SK-N-SH (cell line): Measurements from ENCODE around the gene TMEM109. TPM values are rescaled to one million over a fixed set of nuclear protein-coding genes. Genes with fewer than 3 reads are reported as not detected.

ENCODE experiments used
- CTCF ChIA-PET: fragments of 300-600, 350-600 bp; formaldehyde crosslinking; extraction: SDS; loops from one replicate; lab custom pipeline; 2021; lab: Yijun Ruan, JAX
- POLR2A ChIA-PET: fragments of 350-600 bp; sonication (Branson Sonifier 250); formaldehyde crosslinking; extraction: SDS; loops from one replicate; lab custom pipeline; 2020; ENCODE audit warnings: antibody characterized with exemption, inconsistent platforms; lab: Yijun Ruan, JAX
- DNase-seq: peaks from one replicate; pipeline ENCODE4 v3.0.0; 2012
- H2AFZ ChIP-seq: fragments of 200-600 bp; sonication (generic); 2 replicates; pipeline ENCODE4 v1.8.1; 2016; ENCODE audit warnings: antibody characterized with exemption, mild to moderate bottlenecking, low read depth
- H3F3A ChIP-seq: fragments of 200-600 bp; sonication (generic); replicated peaks from 2 replicates; pipeline ENCODE3; 2016; ENCODE audit warnings: antibody characterized with exemption, mild to moderate bottlenecking; ENCODE audit not compliant: insufficient read depth
- H3K27ac ChIP-seq, 2 experiments: fragments of 200-500 bp in 1 of 2; fragments of 200-600 bp in 1 of 2; sonication (Bioruptor generic) in 1 of 2; sonication (generic), shearing (Covaris generic) in 1 of 2; 2 replicates each; pipeline versions ENCODE4 v1.5.1 to v1.6.1; 2014 to 2016; ENCODE audit warnings: low read depth in 2 of 2, inconsistent platforms in 1 of 2, low read length in 1 of 2, mild to moderate bottlenecking in 1 of 2, mixed read lengths in 1 of 2
- H3K27me3 ChIP-seq: fragments of 200-600 bp; sonication (generic), shearing (Covaris generic); 2 replicates; pipeline ENCODE4 v1.6.1; 2016; ENCODE audit warnings: mixed run types; ENCODE audit not compliant: insufficient read depth
- H3K36me3 ChIP-seq, 2 experiments: fragments of 200-500 bp in 1 of 2; fragments of 200-600 bp in 1 of 2; sonication (Bioruptor generic) in 1 of 2; sonication (generic) in 1 of 2; replicated peaks in 1 of 2; 2 replicates each; pipeline versions ENCODE3 to v1.5.1; 2014 to 2016; ENCODE audit warnings: low read length in 1 of 2, mild to moderate bottlenecking in 1 of 2; ENCODE audit not compliant: insufficient read depth in 2 of 2, control insufficient read depth in 1 of 2
- H3K4me1 ChIP-seq, 2 experiments: fragments of 200-500 bp in 1 of 2; fragments of 200-600 bp in 1 of 2; sonication (Bioruptor generic) in 1 of 2; sonication (generic), shearing (Covaris generic) in 1 of 2; 2 replicates each; pipeline versions ENCODE4 v1.5.1 to v1.6.1; 2014 to 2016; ENCODE audit warnings: low read depth in 1 of 2, low read length in 1 of 2, mixed run types in 1 of 2; ENCODE audit not compliant: insufficient read depth in 2 of 2, control insufficient read depth in 1 of 2
- H3K4me2 ChIP-seq: fragments of 200-600 bp; sonication (generic), shearing (Covaris generic); 2 replicates; pipeline ENCODE4 v1.6.1; 2017; ENCODE audit warnings: mixed run types
- H3K4me3 ChIP-seq, 2 experiments: fragments of 200-500 bp in 1 of 2; fragments of 200-600 bp in 1 of 2; sonication (Bioruptor generic) in 1 of 2; sonication (generic), shearing (Covaris generic) in 1 of 2; 2 replicates each; pipeline versions ENCODE4 v1.5.1 to v1.8.1; 2014 to 2016; ENCODE audit warnings: low read depth in 2 of 2, inconsistent platforms in 1 of 2, low read length in 1 of 2, mild to moderate bottlenecking in 1 of 2, mixed read lengths in 1 of 2, moderate library complexity in 1 of 2
- H3K79me2 ChIP-seq: fragments of 200-600 bp; sonication (generic); 2 replicates; pipeline ENCODE4 v1.8.1; 2017; ENCODE audit warnings: mild to moderate bottlenecking; ENCODE audit not compliant: insufficient read depth
- H3K9ac ChIP-seq: fragments of 200-600 bp; sonication (generic); 2 replicates; pipeline ENCODE4 v1.6.1; 2017; ENCODE audit warnings: mixed run types
- H3K9me2 ChIP-seq: fragments of 200-600 bp; sonication (generic); 2 replicates; pipeline ENCODE4 v1.6.1; 2017; ENCODE audit warnings: mixed run types
- H3K9me3 ChIP-seq: fragments of 200-600 bp; sonication (generic); 2 replicates; pipeline ENCODE4 v1.6.1; 2017; ENCODE audit warnings: mixed run types, mild to moderate bottlenecking, moderate library complexity
- H4K20me1 ChIP-seq: fragments of 200-600 bp; sonication (generic); 2 replicates; pipeline ENCODE4 v1.6.1; 2017; ENCODE audit warnings: mild to moderate bottlenecking, mixed run types; ENCODE audit not compliant: insufficient read depth
- ELF1 ChIP-seq: IDR thresholded peaks from 2 replicates; pipeline ENCODE4 v1.4.0; 2012
- EP300 ChIP-seq, 2 experiments: IDR thresholded peaks; 2 replicates each; pipeline versions ENCODE4 v1.4.0 to v1.6.1; 2012; ENCODE audit warnings: borderline replicate concordance in 1 of 2, low read depth in 1 of 2, low read length in 1 of 2
- EZH2phosphoT487 ChIP-seq: fragments of 200-600 bp; sonication (generic); IDR thresholded peaks from 2 replicates; pipeline ENCODE4 v1.6.1; 2017; ENCODE audit warnings: low read depth, mixed run types, mild to moderate bottlenecking, antibody characterized with exemption, moderate library complexity, borderline replicate concordance
- FOXJ3 ChIP-seq: sonication (generic); formaldehyde crosslinking; IDR thresholded peaks from 2 replicates; pipeline ENCODE4 v1.5.1; 2020; ENCODE audit warnings: mild to moderate bottlenecking, missing genetic modification reagents
- FOXM1 ChIP-seq: IDR thresholded peaks from 2 replicates; pipeline ENCODE4 v1.4.0; 2012; ENCODE audit warnings: low read depth, mild to moderate bottlenecking
- GABPA ChIP-seq: IDR thresholded peaks from 2 replicates; pipeline ENCODE4 v1.4.0; 2012; ENCODE audit warnings: low read depth, mild to moderate bottlenecking
- MEF2A ChIP-seq: IDR thresholded peaks from 2 replicates; pipeline ENCODE4 v1.4.0; 2012; ENCODE audit warnings: low read depth, borderline replicate concordance
- NRF1 ChIP-seq: IDR thresholded peaks from 2 replicates; pipeline ENCODE4 v1.6.1; 2012; ENCODE audit warnings: low read depth, mild to moderate bottlenecking, low read length
- RAD21 ChIP-seq: IDR thresholded peaks from 2 replicates; pipeline ENCODE4 v1.6.1; 2012; ENCODE audit warnings: mild to moderate bottlenecking, low read length
- RCOR1 ChIP-seq: fragments of 150-350 bp; IDR thresholded peaks from 2 replicates; pipeline ENCODE4 v1.6.1; 2017; ENCODE audit warnings: antibody characterized with exemption, low read length
- RFX5 ChIP-seq: IDR thresholded peaks from 2 replicates; pipeline ENCODE4 v1.6.1; 2012; ENCODE audit warnings: mild to moderate bottlenecking, improper control_type of control experiment, low read length
- RXRA ChIP-seq: IDR thresholded peaks from 2 replicates; pipeline ENCODE4 v1.4.0; 2012; ENCODE audit warnings: low read depth, mild to moderate bottlenecking, borderline replicate concordance
- SMC3 ChIP-seq: IDR thresholded peaks from 2 replicates; pipeline ENCODE4 v1.6.1; 2012; ENCODE audit warnings: low read depth, low read length, improper control_type of control experiment
- TAF1 ChIP-seq: IDR thresholded peaks from 2 replicates; pipeline ENCODE4 v1.6.1; 2012; ENCODE audit warnings: low read depth, mild to moderate bottlenecking, low read length, moderate library complexity, borderline replicate concordance
- TEAD4 ChIP-seq: IDR thresholded peaks from 2 replicates; pipeline ENCODE4 v1.4.0; 2012; ENCODE audit warnings: mild to moderate bottlenecking, borderline replicate concordance; ENCODE audit not compliant: insufficient read depth
- WGBS: methylation state at CpG from one replicate; pipeline ENCODE4 v1.1.6; 2017; ENCODE audit warnings: low lambda C conversion rate; 5-methylcytosine and 5-hydroxymethylcytosine counted together
- polyA plus RNA-seq, 3 experiments: library from polyadenylated mRNA; depleted of rRNA; stranded (reverse); fragments of >200 nt; gene quantifications; 2 replicates each; pipeline ENCODE4 v1.2.3, GENCODE V29; 2012
- TF ChIP-seq, protein P1 (sequence below): IDR thresholded peaks from 2 replicates; pipeline ENCODE4 v1.6.1; 2012; ENCODE audit warnings: mild to moderate bottlenecking, low read depth, low read length, moderate library complexity
- TF ChIP-seq, protein P2 (sequence below): fragments of 150-350 bp; IDR thresholded peaks from 2 replicates; pipeline ENCODE4 v1.6.1; 2017; ENCODE audit warnings: antibody characterized with exemption, low read length, low read depth, borderline replicate concordance
- TF ChIP-seq, protein P3 (sequence below): fragments of 150-350 bp; IDR thresholded peaks from 2 replicates; pipeline ENCODE4 v1.6.1; 2016; ENCODE audit warnings: mild to moderate bottlenecking, low read depth, low read length
- TF ChIP-seq, protein P4 (sequence below): IDR thresholded peaks from 2 replicates; pipeline ENCODE4 v1.4.0; 2012; ENCODE audit warnings: low read depth
- TF ChIP-seq, protein P5 (sequence below): IDR thresholded peaks from 2 replicates; pipeline ENCODE4 v1.4.0; 2012; ENCODE audit warnings: low read depth, borderline replicate concordance

The TMEM109 gene
- polyA plus RNA-seq, 1 of the 3 experiments (the other 2 are of a cell fraction): 52.7 TPM

DNA sequence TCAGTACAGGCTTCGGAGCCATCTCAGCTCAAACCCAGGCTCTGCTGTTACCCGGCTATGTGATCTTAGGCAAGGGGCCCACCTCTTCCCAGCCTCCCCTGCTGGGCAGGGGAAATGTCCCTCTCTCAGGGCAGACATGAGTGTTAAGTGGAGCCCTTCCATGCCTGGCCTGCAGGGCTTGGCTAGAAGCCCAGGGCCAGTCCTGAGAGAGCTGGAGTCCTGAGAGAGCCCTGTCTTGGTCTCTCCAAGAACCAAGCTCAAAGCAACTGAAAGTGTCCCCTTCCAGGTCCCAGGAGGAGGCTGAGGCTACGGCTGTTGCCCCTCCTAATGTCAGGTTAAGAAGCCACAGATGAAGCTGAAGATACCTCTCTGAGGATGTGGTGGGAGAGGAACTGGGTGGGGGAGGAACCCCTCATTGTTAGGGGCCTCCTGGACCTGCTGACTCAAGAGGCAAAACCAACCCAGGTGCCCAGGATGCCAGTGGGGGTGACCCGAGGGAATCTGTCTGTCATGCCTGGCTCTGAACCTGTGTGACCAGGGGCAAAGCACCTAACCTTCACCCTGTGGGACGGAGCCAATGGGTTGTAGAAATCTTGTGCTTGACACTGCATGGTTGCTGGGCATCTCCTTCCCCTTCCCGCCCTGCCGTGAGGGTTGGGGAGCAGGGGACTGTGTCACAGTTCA lies 42.4 kb upstream of the TMEM109 start:
- H3K36me3 ChIP-seq: no peaks in the 10 kb centered on the region
- peak; percentile 29 for DNase-seq
- no peaks in the 10 kb centered on the region for H3F3A ChIP-seq
- POLR2A ChIA-PET: no interaction called here
- peaks cover 0 to 8% of the 10 kb centered on the region in 2 experiments; a peak in 1 of 4 replicates for H3K4me1 ChIP-seq
- TF ChIP-seq, protein P1, sequence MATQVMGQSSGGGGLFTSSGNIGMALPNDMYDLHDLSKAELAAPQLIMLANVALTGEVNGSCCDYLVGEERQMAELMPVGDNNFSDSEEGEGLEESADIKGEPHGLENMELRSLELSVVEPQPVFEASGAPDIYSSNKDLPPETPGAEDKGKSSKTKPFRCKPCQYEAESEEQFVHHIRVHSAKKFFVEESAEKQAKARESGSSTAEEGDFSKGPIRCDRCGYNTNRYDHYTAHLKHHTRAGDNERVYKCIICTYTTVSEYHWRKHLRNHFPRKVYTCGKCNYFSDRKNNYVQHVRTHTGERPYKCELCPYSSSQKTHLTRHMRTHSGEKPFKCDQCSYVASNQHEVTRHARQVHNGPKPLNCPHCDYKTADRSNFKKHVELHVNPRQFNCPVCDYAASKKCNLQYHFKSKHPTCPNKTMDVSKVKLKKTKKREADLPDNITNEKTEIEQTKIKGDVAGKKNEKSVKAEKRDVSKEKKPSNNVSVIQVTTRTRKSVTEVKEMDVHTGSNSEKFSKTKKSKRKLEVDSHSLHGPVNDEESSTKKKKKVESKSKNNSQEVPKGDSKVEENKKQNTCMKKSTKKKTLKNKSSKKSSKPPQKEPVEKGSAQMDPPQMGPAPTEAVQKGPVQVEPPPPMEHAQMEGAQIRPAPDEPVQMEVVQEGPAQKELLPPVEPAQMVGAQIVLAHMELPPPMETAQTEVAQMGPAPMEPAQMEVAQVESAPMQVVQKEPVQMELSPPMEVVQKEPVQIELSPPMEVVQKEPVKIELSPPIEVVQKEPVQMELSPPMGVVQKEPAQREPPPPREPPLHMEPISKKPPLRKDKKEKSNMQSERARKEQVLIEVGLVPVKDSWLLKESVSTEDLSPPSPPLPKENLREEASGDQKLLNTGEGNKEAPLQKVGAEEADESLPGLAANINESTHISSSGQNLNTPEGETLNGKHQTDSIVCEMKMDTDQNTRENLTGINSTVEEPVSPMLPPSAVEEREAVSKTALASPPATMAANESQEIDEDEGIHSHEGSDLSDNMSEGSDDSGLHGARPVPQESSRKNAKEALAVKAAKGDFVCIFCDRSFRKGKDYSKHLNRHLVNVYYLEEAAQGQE: no peak
- TF ChIP-seq, protein P2, sequence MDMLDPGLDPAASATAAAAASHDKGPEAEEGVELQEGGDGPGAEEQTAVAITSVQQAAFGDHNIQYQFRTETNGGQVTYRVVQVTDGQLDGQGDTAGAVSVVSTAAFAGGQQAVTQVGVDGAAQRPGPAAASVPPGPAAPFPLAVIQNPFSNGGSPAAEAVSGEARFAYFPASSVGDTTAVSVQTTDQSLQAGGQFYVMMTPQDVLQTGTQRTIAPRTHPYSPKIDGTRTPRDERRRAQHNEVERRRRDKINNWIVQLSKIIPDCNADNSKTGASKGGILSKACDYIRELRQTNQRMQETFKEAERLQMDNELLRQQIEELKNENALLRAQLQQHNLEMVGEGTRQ: no peak
- TF ChIP-seq, protein P3, sequence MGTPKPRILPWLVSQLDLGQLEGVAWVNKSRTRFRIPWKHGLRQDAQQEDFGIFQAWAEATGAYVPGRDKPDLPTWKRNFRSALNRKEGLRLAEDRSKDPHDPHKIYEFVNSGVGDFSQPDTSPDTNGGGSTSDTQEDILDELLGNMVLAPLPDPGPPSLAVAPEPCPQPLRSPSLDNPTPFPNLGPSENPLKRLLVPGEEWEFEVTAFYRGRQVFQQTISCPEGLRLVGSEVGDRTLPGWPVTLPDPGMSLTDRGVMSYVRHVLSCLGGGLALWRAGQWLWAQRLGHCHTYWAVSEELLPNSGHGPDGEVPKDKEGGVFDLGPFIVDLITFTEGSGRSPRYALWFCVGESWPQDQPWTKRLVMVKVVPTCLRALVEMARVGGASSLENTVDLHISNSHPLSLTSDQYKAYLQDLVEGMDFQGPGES: no peak
- TF ChIP-seq EZH2phosphoT487 (no peak), RXRA (no peak), EP300 (IDR thresholded peaks at IDR 0.05; ENCODE audit: borderline replicate concordance in 1 of 2, low read depth in 1 of 2, low read length in 1 of 2) (no peak), RCOR1 (no peak), GABPA (no peak), RAD21 (no peak), FOXM1 (no peak), TEAD4 (no peak), FOXJ3 (CRISPR knock-in tag) (no peak), MEF2A (no peak), TAF1 (no peak), ELF1 (no peak), NRF1 (no peak), RFX5 (no peak), SMC3 (no peak)
- TF ChIP-seq, protein P4, sequence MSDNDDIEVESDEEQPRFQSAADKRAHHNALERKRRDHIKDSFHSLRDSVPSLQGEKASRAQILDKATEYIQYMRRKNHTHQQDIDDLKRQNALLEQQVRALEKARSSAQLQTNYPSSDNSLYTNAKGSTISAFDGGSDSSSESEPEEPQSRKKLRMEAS: no peak
- TF ChIP-seq, protein P5, sequence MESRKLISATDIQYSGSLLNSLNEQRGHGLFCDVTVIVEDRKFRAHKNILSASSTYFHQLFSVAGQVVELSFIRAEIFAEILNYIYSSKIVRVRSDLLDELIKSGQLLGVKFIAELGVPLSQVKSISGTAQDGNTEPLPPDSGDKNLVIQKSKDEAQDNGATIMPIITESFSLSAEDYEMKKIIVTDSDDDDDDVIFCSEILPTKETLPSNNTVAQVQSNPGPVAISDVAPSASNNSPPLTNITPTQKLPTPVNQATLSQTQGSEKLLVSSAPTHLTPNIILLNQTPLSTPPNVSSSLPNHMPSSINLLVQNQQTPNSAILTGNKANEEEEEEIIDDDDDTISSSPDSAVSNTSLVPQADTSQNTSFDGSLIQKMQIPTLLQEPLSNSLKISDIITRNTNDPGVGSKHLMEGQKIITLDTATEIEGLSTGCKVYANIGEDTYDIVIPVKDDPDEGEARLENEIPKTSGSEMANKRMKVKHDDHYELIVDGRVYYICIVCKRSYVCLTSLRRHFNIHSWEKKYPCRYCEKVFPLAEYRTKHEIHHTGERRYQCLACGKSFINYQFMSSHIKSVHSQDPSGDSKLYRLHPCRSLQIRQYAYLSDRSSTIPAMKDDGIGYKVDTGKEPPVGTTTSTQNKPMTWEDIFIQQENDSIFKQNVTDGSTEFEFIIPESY: no peak
- no peaks in the 10 kb centered on the region for H3K27me3 ChIP-seq
- CTCF ChIA-PET: interaction anchor here (1.4 to 7.7 kb wide), 4 partner anchors 15 to 41 kb away, joined by 5 to 56 read pairs (median 11); no protein-coding TSS in a partner anchor
- no peak overlapping the region for H2AFZ ChIP-seq
- H3K9ac ChIP-seq: no peak overlapping the region
- no CpG with 5 or more reads among the region's 7 CpGs for WGBS
- no peak overlapping the region for H3K4me3 ChIP-seq
- no peaks in the 10 kb centered on the region for H4K20me1 ChIP-seq
- no peak overlapping the region for H3K4me2 ChIP-seq
- H3K79me2 ChIP-seq: no peaks in the 10 kb centered on the region
- no peak overlapping the region for H3K27ac ChIP-seq
- H3K9me3 ChIP-seq: no peaks in the 10 kb centered on the region
- no peaks in the 10 kb centered on the region for H3K9me2 ChIP-seq
